Type B pancreatic cell (in vitro differentiated cells): Measurements from ENCODE around the gene HSFX3. TPM values are rescaled to one million over a fixed set of nuclear protein-coding genes. Genes with fewer than 3 reads are reported as not detected.
A peak's percentile ranks its signal among the peaks of the same experiment; 100 is the strongest.
"Not testable (repeated sequence)": the region's sequence is repeated elsewhere in the genome, so short reads cannot be mapped to it uniquely, and the experiment has no call there.

Experiments used
- DNase-seq: peaks from one replicate; pipeline ENCODE4 v3.0.0; 2021; ENCODE audit warnings: mixed read lengths; ENCODE audit not compliant: unreplicated experiment; ENCODE audit errors: extremely low spot score
- H3K27ac Mint-ChIP-seq: 2 replicates; pipeline ENCODE4 v1.8.0; 2021; ENCODE audit warnings: mild to moderate bottlenecking, mixed read lengths
- H3K27me3 Mint-ChIP-seq: 2 replicates; pipeline ENCODE4 v1.8.0; 2021; ENCODE audit warnings: mixed read lengths
- H3K36me3 Mint-ChIP-seq: 2 replicates; pipeline ENCODE4 v1.8.0; 2021; ENCODE audit warnings: mixed read lengths
- H3K4me1 Mint-ChIP-seq: one replicate; pipeline ENCODE4 v1.8.0; 2021; ENCODE audit warnings: mixed read lengths; ENCODE audit not compliant: unreplicated experiment
- H3K4me3 Mint-ChIP-seq: 2 replicates; pipeline ENCODE4 v1.8.0; 2021; ENCODE audit warnings: mild to moderate bottlenecking, mixed read lengths
- H3K9me3 Mint-ChIP-seq: 2 replicates; pipeline ENCODE4 v1.8.0; 2021; ENCODE audit warnings: mixed read lengths
- total RNA-seq: library from RNA; stranded (reverse); gene quantifications from 2 replicates; pipeline ENCODE4 v1.2.1, GENCODE V29; 2021; ENCODE audit warnings: low replicate concordance
- TF ChIP-seq, protein P1 (sequence below): fragments of 200-600 bp; sonication (generic); conservative IDR thresholded peaks from 2 replicates; pipeline ENCODE4 v1.5.0; 2021; ENCODE audit warnings: antibody characterized with exemption, mild to moderate bottlenecking

Gene HSFX3
- total RNA-seq, 1 donor from 2014 or later = not detected

DNA sequence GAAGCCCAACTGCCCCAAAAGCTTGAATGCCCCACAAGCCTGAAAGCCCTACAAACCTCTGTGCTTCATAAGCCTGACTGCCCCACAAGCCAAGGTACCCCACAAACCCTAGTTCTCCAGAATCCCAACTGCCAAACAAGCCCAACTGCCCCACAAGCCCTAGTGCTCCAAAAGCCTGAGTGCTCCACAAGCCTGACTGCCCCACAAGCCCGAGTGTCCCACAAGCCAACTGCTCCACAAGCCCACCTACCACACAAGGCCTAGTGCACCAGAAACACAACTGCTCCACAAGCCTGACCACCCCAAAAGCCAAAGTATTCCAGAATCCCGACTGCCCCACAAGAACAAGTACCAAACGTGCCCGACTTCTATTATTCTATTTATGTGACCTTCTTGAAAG lies 13.6 kb upstream of the HSFX3 start:
- no peak overlapping the region for H3K27ac Mint-ChIP-seq
- H3K36me3 Mint-ChIP-seq = no peaks in the 10 kb centered on the region
- no peaks in the 10 kb centered on the region for H3K27me3 Mint-ChIP-seq
- H3K4me3 Mint-ChIP-seq = no peak overlapping the region
- DNase-seq = no peak
- TF ChIP-seq, protein P1, sequence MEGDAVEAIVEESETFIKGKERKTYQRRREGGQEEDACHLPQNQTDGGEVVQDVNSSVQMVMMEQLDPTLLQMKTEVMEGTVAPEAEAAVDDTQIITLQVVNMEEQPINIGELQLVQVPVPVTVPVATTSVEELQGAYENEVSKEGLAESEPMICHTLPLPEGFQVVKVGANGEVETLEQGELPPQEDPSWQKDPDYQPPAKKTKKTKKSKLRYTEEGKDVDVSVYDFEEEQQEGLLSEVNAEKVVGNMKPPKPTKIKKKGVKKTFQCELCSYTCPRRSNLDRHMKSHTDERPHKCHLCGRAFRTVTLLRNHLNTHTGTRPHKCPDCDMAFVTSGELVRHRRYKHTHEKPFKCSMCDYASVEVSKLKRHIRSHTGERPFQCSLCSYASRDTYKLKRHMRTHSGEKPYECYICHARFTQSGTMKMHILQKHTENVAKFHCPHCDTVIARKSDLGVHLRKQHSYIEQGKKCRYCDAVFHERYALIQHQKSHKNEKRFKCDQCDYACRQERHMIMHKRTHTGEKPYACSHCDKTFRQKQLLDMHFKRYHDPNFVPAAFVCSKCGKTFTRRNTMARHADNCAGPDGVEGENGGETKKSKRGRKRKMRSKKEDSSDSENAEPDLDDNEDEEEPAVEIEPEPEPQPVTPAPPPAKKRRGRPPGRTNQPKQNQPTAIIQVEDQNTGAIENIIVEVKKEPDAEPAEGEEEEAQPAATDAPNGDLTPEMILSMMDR = no peak
- H3K9me3 Mint-ChIP-seq = no peaks in the 10 kb centered on the region
- no peaks in the 10 kb centered on the region for H3K4me1 Mint-ChIP-seq

DNA sequence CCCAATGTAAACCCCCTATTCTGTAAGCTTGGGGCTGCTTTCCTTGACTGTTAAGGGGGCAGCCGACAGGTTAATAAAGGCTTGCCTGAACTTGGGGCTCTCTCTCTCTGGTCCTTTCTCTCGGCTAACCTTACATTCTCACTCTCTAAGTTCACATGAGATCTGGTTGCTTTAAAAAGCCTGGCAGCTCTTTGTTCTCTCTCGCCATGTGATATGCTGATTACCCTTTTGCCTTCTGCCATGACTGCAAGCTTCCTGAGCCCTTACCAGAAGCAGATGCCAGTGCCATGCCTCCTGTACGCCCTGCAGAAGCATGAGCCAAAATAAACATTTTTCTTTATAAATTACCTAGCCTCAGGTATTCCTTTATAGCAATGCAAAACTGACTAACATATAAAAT lies 5.5 kb upstream of the HSFX3 start:
- not testable (repeated sequence) for DNase-seq, H3K27me3 Mint-ChIP-seq, H3K9me3 Mint-ChIP-seq, H3K36me3 Mint-ChIP-seq, H3K27ac Mint-ChIP-seq, H3K4me3 Mint-ChIP-seq, H3K4me1 Mint-ChIP-seq

DNA sequence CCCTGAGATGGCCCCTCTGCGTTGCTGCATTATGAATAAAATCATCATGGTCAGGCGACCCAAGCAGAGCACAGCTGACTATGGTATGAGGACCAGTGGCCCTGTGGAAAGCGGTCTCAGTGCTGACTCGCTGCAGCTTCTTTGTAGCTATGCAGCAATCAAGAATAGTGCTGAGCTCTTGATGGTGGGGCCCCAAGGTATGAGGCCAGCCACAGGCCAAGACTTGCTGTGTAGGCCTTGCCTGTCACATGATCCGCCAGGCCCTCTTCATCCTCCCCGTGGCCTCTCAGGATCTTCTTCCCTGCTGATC lies 2.2 kb upstream of the HSFX3 start:
- H3K4me3 Mint-ChIP-seq, H3K9me3 Mint-ChIP-seq, H3K36me3 Mint-ChIP-seq, DNase-seq, H3K27me3 Mint-ChIP-seq, H3K27ac Mint-ChIP-seq, H3K4me1 Mint-ChIP-seq: not testable (repeated sequence)

DNA sequence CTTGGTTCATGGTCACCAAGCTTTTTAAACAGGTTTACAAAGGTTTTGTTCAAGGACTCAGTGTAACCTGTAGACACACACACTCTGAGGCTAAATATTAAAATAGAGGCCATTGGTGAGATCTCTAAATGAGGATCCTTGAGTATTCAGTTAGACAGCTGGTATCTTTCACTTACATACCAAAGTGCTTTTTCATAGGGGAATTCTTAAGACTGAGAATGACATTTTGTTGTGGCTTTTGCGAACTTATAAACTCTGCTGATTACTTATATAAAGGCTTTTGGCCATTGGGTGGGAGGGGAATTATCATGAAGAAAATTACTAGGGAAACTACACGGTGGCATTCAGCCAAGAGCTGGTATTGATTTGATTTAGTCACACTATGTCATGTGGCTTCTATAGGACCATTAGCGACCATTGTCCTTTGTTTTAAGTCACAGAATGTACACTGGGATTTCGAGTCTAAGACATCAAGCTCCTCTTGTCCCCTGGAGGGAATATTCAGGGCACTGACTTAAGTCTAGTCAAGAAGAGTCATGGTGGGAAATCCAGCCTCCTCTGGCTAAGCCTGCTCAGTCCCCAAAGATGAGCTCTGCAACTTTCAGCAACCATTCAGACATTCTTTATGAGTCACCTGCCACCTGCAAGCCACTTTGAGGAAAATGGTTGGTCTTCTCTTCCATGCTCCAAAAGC lies 1.7 kb upstream of the HSFX3 start:
- H3K27me3 Mint-ChIP-seq, H3K27ac Mint-ChIP-seq, H3K9me3 Mint-ChIP-seq, DNase-seq, H3K4me3 Mint-ChIP-seq, H3K4me1 Mint-ChIP-seq, H3K36me3 Mint-ChIP-seq: not testable (repeated sequence)

DNA sequence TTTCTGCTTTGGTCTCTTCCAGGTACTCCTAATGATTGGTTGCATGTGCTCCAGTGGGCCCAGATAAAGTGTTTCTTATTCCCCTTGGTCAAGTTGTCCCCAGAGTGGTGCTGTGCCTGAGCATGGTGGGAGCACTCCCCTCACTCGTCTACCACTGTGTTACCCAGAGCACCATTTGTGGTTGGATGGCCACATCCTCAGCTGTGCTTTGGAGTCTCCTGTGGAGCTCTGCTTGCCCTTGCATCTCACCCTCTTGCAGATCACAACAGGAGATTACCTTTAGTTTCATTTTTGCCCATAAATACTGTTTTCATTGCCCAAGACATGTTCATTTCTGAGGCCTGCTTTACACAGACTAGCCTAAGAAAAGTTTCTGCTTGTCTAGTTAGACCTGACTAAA lies 730 bp upstream of the HSFX3 start:
- H3K4me1 Mint-ChIP-seq, DNase-seq, H3K27me3 Mint-ChIP-seq, H3K36me3 Mint-ChIP-seq, H3K4me3 Mint-ChIP-seq, H3K9me3 Mint-ChIP-seq, H3K27ac Mint-ChIP-seq: not testable (repeated sequence)

DNA sequence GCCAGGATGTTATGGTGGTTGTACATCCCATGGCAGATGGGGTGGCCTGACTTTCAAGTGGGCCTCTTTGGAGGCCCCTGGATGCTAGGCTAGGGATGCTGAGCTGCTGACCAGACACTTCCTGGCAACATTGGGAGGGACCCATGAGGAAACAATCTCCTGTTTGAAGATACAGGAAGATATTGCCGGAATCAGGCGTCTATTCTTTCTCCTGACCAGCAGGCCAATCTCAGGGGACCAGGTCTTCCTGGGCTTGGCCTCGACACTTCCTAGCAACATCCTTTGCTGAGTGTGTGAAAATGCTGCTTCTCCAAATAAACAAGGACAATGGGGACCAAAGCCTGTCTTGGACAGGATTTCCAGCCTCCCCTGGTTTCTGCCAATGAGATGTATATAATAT lies 1.9 kb downstream of the HSFX3 start:
- not testable (repeated sequence) for H3K36me3 Mint-ChIP-seq, H3K4me1 Mint-ChIP-seq

DNA sequence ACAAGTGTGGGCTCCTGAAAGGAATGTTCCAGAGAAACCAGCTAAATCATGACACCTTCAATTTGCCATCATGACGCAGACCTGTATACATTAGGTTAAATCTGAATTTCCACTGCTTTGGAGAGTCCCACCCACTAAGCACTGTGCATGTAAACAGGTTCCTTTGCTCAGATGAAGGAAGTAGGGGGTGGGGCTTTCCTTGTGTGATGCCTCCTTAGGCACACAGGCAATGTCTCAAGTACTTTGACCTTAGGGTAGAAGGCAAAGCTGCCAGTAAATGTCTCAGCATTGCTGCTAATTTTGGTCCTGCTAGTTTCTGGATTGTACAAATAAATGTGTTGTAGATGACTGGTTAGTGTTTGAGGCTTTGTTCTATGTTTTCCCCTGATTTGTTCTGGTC lies 2.8 kb downstream of the HSFX3 start:
- H3K4me1 Mint-ChIP-seq, H3K9me3 Mint-ChIP-seq, H3K4me3 Mint-ChIP-seq, H3K27me3 Mint-ChIP-seq, H3K36me3 Mint-ChIP-seq, DNase-seq: not testable (repeated sequence)
- peak overlapping the region; percentile 77 for H3K27ac Mint-ChIP-seq

More for the DNA sequence above, 1.9 kb downstream of the HSFX3 start:
- DNase-seq, H3K27me3 Mint-ChIP-seq, H3K9me3 Mint-ChIP-seq, H3K27ac Mint-ChIP-seq, H3K4me3 Mint-ChIP-seq: not testable (repeated sequence)

DNA sequence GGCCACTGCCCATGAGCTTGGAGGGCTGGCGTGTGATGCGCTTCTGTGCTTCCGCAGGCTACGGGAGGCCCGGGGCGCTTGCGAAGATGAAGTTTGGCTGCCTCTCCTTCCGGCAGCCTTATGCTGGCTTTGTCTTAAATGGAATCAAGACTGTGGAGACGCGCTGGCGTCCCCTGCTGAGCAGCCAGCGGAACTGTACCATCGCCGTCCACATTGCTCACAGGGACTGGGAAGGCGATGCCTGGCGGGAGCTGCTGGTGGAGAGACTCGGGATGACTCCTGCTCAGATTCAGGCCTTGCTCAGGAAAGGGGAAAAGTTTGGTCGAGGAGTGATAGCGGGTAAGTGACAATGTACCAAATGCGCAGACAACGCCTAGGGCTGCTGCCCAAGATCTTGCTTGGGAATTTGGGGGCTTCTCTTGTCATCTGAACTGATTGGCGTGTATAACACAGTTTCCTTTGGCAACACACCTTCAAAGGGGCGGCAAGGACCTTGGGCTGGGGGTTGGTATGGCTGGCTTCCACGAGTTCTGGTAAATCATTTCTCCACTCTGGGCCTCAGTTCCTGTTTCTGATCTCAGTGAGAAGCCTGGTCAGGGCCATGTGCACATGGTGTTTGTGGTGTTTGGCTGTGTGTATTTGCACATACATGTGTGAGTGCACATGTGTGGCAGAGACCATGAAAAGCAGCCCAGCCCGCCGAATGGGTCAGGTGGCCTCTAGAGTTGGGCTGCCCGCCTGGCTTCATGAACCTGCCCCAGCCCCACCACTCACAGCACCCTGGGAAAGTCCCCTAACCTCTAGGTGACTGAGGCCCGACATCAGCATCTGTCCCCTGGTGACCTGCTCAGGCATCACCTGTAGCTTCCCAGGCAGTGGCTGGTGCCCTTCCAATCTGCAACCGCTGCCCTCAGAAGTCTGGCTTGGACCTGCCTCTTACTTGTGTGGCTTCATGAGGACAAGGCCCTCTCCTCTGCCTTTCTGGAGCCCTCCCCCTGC lies 3.9 kb downstream of the HSFX3 start:
- not testable (repeated sequence) for H3K9me3 Mint-ChIP-seq, H3K4me1 Mint-ChIP-seq, H3K36me3 Mint-ChIP-seq, DNase-seq, H3K4me3 Mint-ChIP-seq, H3K27me3 Mint-ChIP-seq, H3K27ac Mint-ChIP-seq
- TF ChIP-seq, protein P1 = peak; percentile 31
